Neural cell (in vitro differentiated cells): ENCODE data around the gene ZBTB46. TPM values are rescaled to one million over a fixed set of nuclear protein-coding genes. Genes with fewer than 3 reads are reported as not detected.

Experiments used
- H2AFZ ChIP-seq: fragments of 200-600, 300-800 bp; sonication (generic), shearing (Covaris generic); 2 replicates; pipeline ENCODE4 v1.6.0; 2014; ENCODE audit warnings: low read depth, mild to moderate bottlenecking, antibody characterized with exemption, low read length, moderate library complexity
- H3F3A ChIP-seq: fragments of 200-600 bp; shearing (Covaris generic); 2 replicates; pipeline ENCODE4 v1.6.1; 2016; ENCODE audit warnings: mild to moderate bottlenecking, moderate library complexity, mixed read lengths, antibody characterized with exemption, low read length; ENCODE audit not compliant: insufficient read depth, poor library complexity, severe bottlenecking
- H3K27ac ChIP-seq: fragments of 200-600, 300-800 bp; sonication (generic), shearing (Covaris generic); 2 replicates; pipeline ENCODE4 v1.5.1; 2014; ENCODE audit warnings: mild to moderate bottlenecking, low read length, moderate library complexity
- H3K27me3 ChIP-seq: fragments of 300-800, 200-600 bp; sonication (generic), shearing (Covaris generic); 2 replicates; pipeline ENCODE4 v1.6.0; 2014; ENCODE audit warnings: mild to moderate bottlenecking, low read depth, low read length, moderate library complexity; ENCODE audit not compliant: insufficient read depth
- H3K36me3 ChIP-seq: fragments of 300-800, 200-600 bp; sonication (generic), shearing (Covaris generic); 2 replicates; pipeline ENCODE4 v1.5.1; 2014; ENCODE audit warnings: mild to moderate bottlenecking, antibody characterized with exemption, low read length, moderate library complexity; ENCODE audit not compliant: insufficient read depth
- H3K4me2 ChIP-seq: fragments of 300-800, 200-600 bp; sonication (generic), shearing (Covaris generic); 2 replicates; pipeline ENCODE4 v1.6.0; 2014; ENCODE audit warnings: mild to moderate bottlenecking, low read length
- H3K4me3 ChIP-seq: fragments of 300-800, 200-600 bp; sonication (generic), shearing (Covaris generic); 2 replicates; pipeline ENCODE4 v1.5.1; 2014; ENCODE audit warnings: mild to moderate bottlenecking, low read length, moderate library complexity
- H3K79me2 ChIP-seq: fragments of 200-600 bp; shearing (Covaris generic); replicated peaks from 2 replicates; pipeline ENCODE4 v1.6.0; 2014; ENCODE audit warnings: mild to moderate bottlenecking, low read length, moderate library complexity; ENCODE audit not compliant: insufficient read depth
- H3K9ac ChIP-seq: fragments of 300-800, 200-600 bp; sonication (generic), shearing (Covaris generic); 2 replicates; pipeline ENCODE4 v1.6.1; 2016; ENCODE audit warnings: mild to moderate bottlenecking, low read length, mixed read lengths
- H3K9me2 ChIP-seq: fragments of 200-600 bp; shearing (Covaris generic); 2 replicates; pipeline ENCODE4 v1.6.1; 2016; ENCODE audit warnings: mild to moderate bottlenecking, low read length, mixed read lengths; ENCODE audit not compliant: insufficient read depth
- H3K9me3 ChIP-seq: fragments of 200-600, 300-800 bp; sonication (generic), shearing (Covaris generic); 2 replicates; pipeline ENCODE4 v1.6.1; 2016; ENCODE audit warnings: mild to moderate bottlenecking, mixed run types, low read length, moderate library complexity, mixed read lengths
- H4K20me1 ChIP-seq: fragments of 200-600 bp; shearing (Covaris generic); 2 replicates; pipeline ENCODE4 v1.6.1; 2016; ENCODE audit warnings: mild to moderate bottlenecking, mixed run types; ENCODE audit not compliant: insufficient read depth
- EP300 ChIP-seq: fragments of 450-650 bp; conservative IDR thresholded peaks from 2 replicates; pipeline ENCODE4 v1.6.1; 2014; ENCODE audit warnings: antibody characterized with exemption, mild to moderate bottlenecking, moderate library complexity; ENCODE audit not compliant: poor library complexity, severe bottlenecking
- EZH2 ChIP-seq: fragments of 200-600, 300-800 bp; shearing (Covaris generic), sonication (generic); IDR thresholded peaks from 2 replicates; pipeline ENCODE4 v1.6.1; 2014; ENCODE audit warnings: antibody characterized with exemption, low read length, borderline replicate concordance, mild to moderate bottlenecking; ENCODE audit not compliant: insufficient read depth, poor library complexity, severe bottlenecking
- MXI1 ChIP-seq: fragments of 450-650 bp; conservative IDR thresholded peaks from 2 replicates; pipeline ENCODE4 v1.6.1; 2014; ENCODE audit warnings: antibody characterized with exemption, mild to moderate bottlenecking; ENCODE audit not compliant: poor library complexity, severe bottlenecking
- POLR2AphosphoS5 ChIP-seq: IDR thresholded peaks from 2 replicates; pipeline ENCODE4 v1.6.1; 2012
- RAD21 ChIP-seq: fragments of 450-650 bp; conservative IDR thresholded peaks from 2 replicates; pipeline ENCODE4 v1.6.1; 2014; ENCODE audit warnings: antibody characterized with exemption, mild to moderate bottlenecking, moderate library complexity
- SMC3 ChIP-seq: fragments of 450-650 bp; conservative IDR thresholded peaks from 2 replicates; pipeline ENCODE4 v1.6.1; 2014; ENCODE audit warnings: antibody characterized with exemption, mild to moderate bottlenecking, moderate library complexity; ENCODE audit not compliant: poor library complexity
- TAF1 ChIP-seq: IDR thresholded peaks from 2 replicates; pipeline ENCODE4 v1.6.1; 2012; ENCODE audit warnings: low read depth
- polyA plus RNA-seq: library from polyadenylated mRNA; depleted of rRNA; stranded (reverse); fragments of >200 nt; gene quantifications from 2 replicates; pipeline ENCODE4 v1.2.3, GENCODE V29; 2014
- TF ChIP-seq, protein P1 (sequence below): fragments of 450-650 bp; IDR thresholded peaks from 2 replicates; pipeline ENCODE4 v1.5.1; 2014; ENCODE audit warnings: antibody characterized with exemption, mild to moderate bottlenecking, moderate library complexity; ENCODE audit not compliant: poor library complexity, severe bottlenecking
- TF ChIP-seq, protein P2 (sequence below): IDR thresholded peaks from 2 replicates; pipeline ENCODE4 v1.6.1; 2012; ENCODE audit warnings: borderline replicate concordance

The ZBTB46 gene
- polyA plus RNA-seq, 1 donor from 2014 or later = 15.0 TPM

- H4K20me1 ChIP-seq = no peaks in the 10 kb centered on the region
Observed at GRCh38 chr20:63828124-63828523, 2.9 kb downstream of the ZBTB46 start.

DNA sequence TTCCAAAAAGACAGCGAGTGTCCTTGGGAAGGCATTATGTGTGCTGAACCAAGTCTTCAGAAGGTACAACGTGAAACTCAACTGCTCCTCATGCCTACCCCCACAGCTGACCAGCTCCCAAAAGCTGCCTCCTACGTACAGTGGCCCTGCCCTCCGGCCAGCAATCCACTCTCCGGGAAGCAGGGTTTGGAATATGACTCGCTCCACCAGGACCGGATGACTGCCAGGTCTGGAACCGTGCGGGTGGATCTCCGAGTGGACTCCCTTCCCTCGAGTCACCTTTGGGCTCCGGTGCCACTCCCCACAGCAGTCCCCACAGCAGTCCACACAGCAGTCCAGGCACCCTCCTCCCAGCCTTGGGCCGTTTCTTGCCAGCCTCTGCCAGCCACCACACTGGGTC, 4.3 kb downstream of the ZBTB46 start:
- no peak overlapping the region for H3K4me3 ChIP-seq
- H3K4me2 ChIP-seq = no peak overlapping the region
- no peak overlapping the region for H3K27ac ChIP-seq
- no peaks in the 10 kb centered on the region for H3K9me3 ChIP-seq
- H3K9ac ChIP-seq = no peak overlapping the region
- no peak for TF ChIP-seq RAD21
- TF ChIP-seq, protein P1, sequence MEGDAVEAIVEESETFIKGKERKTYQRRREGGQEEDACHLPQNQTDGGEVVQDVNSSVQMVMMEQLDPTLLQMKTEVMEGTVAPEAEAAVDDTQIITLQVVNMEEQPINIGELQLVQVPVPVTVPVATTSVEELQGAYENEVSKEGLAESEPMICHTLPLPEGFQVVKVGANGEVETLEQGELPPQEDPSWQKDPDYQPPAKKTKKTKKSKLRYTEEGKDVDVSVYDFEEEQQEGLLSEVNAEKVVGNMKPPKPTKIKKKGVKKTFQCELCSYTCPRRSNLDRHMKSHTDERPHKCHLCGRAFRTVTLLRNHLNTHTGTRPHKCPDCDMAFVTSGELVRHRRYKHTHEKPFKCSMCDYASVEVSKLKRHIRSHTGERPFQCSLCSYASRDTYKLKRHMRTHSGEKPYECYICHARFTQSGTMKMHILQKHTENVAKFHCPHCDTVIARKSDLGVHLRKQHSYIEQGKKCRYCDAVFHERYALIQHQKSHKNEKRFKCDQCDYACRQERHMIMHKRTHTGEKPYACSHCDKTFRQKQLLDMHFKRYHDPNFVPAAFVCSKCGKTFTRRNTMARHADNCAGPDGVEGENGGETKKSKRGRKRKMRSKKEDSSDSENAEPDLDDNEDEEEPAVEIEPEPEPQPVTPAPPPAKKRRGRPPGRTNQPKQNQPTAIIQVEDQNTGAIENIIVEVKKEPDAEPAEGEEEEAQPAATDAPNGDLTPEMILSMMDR = no peak
- TF ChIP-seq TAF1 = no peak
- no peak for TF ChIP-seq EP300
- TF ChIP-seq POLR2AphosphoS5 = no peak
- no peak for TF ChIP-seq SMC3
- no peak for TF ChIP-seq EZH2
- no peak for TF ChIP-seq MXI1
- TF ChIP-seq, protein P2, sequence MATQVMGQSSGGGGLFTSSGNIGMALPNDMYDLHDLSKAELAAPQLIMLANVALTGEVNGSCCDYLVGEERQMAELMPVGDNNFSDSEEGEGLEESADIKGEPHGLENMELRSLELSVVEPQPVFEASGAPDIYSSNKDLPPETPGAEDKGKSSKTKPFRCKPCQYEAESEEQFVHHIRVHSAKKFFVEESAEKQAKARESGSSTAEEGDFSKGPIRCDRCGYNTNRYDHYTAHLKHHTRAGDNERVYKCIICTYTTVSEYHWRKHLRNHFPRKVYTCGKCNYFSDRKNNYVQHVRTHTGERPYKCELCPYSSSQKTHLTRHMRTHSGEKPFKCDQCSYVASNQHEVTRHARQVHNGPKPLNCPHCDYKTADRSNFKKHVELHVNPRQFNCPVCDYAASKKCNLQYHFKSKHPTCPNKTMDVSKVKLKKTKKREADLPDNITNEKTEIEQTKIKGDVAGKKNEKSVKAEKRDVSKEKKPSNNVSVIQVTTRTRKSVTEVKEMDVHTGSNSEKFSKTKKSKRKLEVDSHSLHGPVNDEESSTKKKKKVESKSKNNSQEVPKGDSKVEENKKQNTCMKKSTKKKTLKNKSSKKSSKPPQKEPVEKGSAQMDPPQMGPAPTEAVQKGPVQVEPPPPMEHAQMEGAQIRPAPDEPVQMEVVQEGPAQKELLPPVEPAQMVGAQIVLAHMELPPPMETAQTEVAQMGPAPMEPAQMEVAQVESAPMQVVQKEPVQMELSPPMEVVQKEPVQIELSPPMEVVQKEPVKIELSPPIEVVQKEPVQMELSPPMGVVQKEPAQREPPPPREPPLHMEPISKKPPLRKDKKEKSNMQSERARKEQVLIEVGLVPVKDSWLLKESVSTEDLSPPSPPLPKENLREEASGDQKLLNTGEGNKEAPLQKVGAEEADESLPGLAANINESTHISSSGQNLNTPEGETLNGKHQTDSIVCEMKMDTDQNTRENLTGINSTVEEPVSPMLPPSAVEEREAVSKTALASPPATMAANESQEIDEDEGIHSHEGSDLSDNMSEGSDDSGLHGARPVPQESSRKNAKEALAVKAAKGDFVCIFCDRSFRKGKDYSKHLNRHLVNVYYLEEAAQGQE = no peak
- no peaks in the 10 kb centered on the region for H3K27me3 ChIP-seq
- no peaks in the 10 kb centered on the region for H3K9me2 ChIP-seq
- H4K20me1 ChIP-seq = no peaks in the 10 kb centered on the region
- H3K79me2 ChIP-seq = peaks cover 60% of the 10 kb centered on the region
- no peaks in the 10 kb centered on the region for H3K36me3 ChIP-seq
- peaks cover 5% of the 10 kb centered on the region for H3F3A ChIP-seq
- no peak overlapping the region for H2AFZ ChIP-seq

More at GRCh38 chr20:63828124-63828523, 2.9 kb downstream of the ZBTB46 start:
- Histone ChIP-seq H3F3A (peaks cover 5% of the 10 kb centered on the region), H3K79me2 (peaks cover 48% of the 10 kb centered on the region), H3K9ac (no peak overlapping the region), H3K9me3 (no peaks in the 10 kb centered on the region), H2AFZ (no peak overlapping the region), H3K4me3 (peak overlapping the region; percentile 90), H3K36me3 (no peaks in the 10 kb centered on the region), H3K27me3 (peaks cover 12% of the 10 kb centered on the region), H3K9me2 (no peaks in the 10 kb centered on the region), H3K4me2 (no peak overlapping the region), H3K27ac (no peak overlapping the region)
- TF ChIP-seq TAF1 = no peak
- TF ChIP-seq, protein P1 = no peak
- TF ChIP-seq EZH2 = no peak
- no peak for TF ChIP-seq POLR2AphosphoS5
- TF ChIP-seq, protein P2 = no peak
- TF ChIP-seq SMC3 = no peak
- TF ChIP-seq MXI1 = no peak
